Measurements from ENCODE around the gene FAM162B. TPM values are rescaled to one million over a fixed set of nuclear protein-coding genes. Genes with fewer than 3 reads are reported as not detected.
A peak's percentile ranks its signal among the peaks of the same experiment; 100 is the strongest.

The FAM162B gene
- total and polyA plus RNA-seq, 8 donors = 5.2 to 105 (median 68.0) TPM

DNA sequence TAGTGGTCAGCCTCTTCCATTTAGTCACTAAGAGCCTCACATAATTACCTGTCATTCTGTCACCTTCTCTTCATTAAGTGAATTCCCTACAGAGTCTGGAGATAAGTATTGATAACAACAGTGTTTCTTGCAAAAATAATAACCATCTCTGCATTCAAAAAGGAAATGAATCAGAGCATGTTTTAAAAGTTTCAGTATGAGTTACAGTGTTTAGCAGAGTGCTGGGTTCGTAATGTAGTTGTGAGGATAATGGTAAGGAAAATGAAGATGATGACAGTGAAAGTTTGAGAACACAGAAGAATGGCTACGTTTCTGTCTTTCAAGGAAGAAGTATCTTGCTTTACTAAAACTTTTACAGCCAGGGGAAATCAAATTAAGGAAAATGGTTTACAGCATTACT, 32.1 kb upstream of the FAM162B start:
- Histone ChIP-seq H3K36me3 (no peaks in the 10 kb centered on the region), H3K4me3 (no peak overlapping the region), H3K27ac (no peak overlapping the region), H3K9me3 (no peaks in the 10 kb centered on the region), H3K4me1 (no peaks in the 10 kb centered on the region), H3K27me3 (no peaks in the 10 kb centered on the region)
- no peak for ATAC-seq
- DNase-seq = no peak
- intact Hi-C loops (cut with DNase I) = no loop called here
- TF ChIP-seq, protein P1, sequence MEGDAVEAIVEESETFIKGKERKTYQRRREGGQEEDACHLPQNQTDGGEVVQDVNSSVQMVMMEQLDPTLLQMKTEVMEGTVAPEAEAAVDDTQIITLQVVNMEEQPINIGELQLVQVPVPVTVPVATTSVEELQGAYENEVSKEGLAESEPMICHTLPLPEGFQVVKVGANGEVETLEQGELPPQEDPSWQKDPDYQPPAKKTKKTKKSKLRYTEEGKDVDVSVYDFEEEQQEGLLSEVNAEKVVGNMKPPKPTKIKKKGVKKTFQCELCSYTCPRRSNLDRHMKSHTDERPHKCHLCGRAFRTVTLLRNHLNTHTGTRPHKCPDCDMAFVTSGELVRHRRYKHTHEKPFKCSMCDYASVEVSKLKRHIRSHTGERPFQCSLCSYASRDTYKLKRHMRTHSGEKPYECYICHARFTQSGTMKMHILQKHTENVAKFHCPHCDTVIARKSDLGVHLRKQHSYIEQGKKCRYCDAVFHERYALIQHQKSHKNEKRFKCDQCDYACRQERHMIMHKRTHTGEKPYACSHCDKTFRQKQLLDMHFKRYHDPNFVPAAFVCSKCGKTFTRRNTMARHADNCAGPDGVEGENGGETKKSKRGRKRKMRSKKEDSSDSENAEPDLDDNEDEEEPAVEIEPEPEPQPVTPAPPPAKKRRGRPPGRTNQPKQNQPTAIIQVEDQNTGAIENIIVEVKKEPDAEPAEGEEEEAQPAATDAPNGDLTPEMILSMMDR (IDR thresholded peaks at IDR 0.05) = no peak

DNA sequence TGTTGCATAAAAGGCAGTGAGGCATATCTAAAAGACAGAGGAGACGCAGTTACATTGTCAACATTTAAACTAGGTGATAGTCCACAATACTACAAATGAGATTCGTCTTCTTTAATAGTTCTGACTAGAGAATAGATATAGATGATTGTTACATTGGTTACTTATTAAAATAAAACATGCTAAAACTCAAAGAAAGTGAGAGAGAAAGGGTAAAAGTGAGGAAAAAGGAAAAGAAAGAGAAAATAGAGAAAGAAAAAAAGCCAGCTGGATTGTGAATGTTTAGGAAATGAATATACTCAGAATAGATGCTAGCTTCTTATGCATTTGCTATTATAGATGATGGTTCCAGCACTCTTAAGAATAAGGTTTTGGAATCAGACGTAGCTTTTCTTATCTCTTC, 27.7 kb upstream of the FAM162B start:
- intact Hi-C loops (cut with DNase I) = no loop called here
- no peak overlapping the region for H3K27ac ChIP-seq
- TF ChIP-seq, protein P1 (IDR thresholded peaks at IDR 0.05) = no peak
- H3K9me3 ChIP-seq = no peaks in the 10 kb centered on the region
- no peak for DNase-seq
- H3K4me1 ChIP-seq = no peaks in the 10 kb centered on the region
- no peaks in the 10 kb centered on the region for H3K36me3 ChIP-seq
- no peak overlapping the region for H3K4me3 ChIP-seq
- no peaks in the 10 kb centered on the region for H3K27me3 ChIP-seq
- ATAC-seq = no peak

DNA sequence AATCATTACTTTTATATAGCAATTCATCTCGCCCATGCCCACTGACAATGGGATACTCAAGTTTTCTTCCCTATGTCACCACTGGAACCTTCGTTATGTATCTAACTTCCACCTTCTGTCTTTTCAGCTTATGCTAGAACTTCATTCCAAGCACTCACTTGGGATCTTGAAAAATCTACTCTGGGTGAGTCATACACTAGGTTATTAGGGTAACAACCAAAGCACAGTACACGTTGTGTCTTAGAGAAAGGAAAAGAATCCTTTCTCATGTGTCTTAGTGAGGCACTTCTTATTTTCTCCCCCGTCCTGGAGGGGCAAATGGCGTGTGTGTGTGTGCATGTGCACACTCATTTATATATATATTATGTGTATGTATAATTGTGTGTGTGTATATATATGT, 18.3 kb upstream of the FAM162B start:
- DNase-seq = no peak
- Histone ChIP-seq H3K9me3 (no peaks in the 10 kb centered on the region), H3K27me3 (peaks cover 0 to 11% of the 10 kb centered on the region in 2 donors), H3K4me3 (no peak overlapping the region), H3K4me1 (no peaks in the 10 kb centered on the region), H3K27ac (no peak overlapping the region), H3K36me3 (no peaks in the 10 kb centered on the region)
- TF ChIP-seq, protein P1 (IDR thresholded peaks at IDR 0.05) = no peak
- intact Hi-C loops (cut with DNase I) = no loop called here
- ATAC-seq = no peak

DNA sequence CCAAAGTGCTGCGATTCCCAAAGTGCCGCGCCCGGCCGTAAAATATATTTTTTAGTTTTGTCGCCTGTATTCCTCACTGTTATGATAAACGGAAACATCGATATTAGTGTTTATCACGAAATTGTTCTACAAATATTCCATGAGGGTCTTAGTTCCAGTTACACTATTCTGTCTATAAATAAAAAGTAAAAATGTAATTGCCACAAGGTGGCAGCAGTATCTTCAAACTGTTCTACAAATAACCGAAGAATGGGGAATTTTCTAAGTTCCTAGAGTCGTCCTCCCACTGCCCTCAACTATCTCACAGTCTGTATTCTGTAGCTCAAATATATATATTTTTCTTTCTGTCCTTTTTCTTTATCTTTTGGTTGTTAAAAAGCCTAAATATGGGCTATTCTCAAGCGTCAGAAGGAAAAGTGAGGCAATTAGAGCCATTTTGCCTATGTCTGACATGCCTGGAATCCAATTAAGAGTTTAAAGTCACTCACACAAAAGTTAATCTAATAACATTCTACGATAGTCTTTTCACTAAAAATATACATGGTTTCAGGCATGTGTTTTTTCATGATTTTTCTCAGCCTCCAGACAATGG, 14.2 kb upstream of the FAM162B start:
- DNase-seq (peak in 2 of 4 donors; percentile 37 to 68), ATAC-seq (peak; percentile 64)
- TF ChIP-seq, protein P1 (IDR thresholded peaks at IDR 0.05) = peak in 1 of 2 donors; percentile 24
- intact Hi-C loops (cut with DNase I) = no loop called here
- peaks cover 0 to 16% of the 10 kb centered on the region in 2 donors for H3K27me3 ChIP-seq
- H3K4me3 ChIP-seq = no peak overlapping the region
- no peak overlapping the region for H3K27ac ChIP-seq
- H3K9me3 ChIP-seq = no peaks in the 10 kb centered on the region
- H3K36me3 ChIP-seq = no peaks in the 10 kb centered on the region
- H3K4me1 ChIP-seq = no peaks in the 10 kb centered on the region

DNA sequence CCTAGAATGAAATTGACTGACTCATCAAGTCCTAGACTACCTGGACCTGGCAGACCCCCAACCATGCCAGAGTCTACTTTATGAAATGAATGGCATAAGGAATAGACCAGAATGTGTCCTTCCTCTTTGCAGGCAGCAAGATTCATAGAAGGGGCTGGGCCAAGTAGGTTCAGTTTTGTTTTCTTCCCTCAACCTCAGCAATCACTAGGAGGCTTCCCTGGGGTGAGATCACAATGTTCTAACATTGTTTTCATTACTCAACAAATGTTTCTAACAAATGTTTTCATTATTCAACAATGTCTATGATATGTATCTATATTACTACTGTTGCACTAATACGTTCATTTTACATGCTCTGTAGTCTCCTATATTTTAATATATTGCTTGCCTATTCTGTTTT, 8.4 kb upstream of the FAM162B start:
- DNase-seq (no peak), ATAC-seq (no peak)
- Histone ChIP-seq H3K9me3 (no peaks in the 10 kb centered on the region), H3K4me1 (no peaks in the 10 kb centered on the region), H3K27me3 (peaks cover 0 to 6% of the 10 kb centered on the region in 2 donors), H3K27ac (no peak overlapping the region), H3K36me3 (no peaks in the 10 kb centered on the region), H3K4me3 (no peak overlapping the region)
- intact Hi-C loops (cut with DNase I) = no loop called here
- TF ChIP-seq, protein P1 (IDR thresholded peaks at IDR 0.05) = no peak

All from left lung (tissue), 10 donors.